Measurements from ENCODE around the gene RIPOR3.

- TF ChIP-seq CTCF (optimal IDR thresholded peaks at IDR 0.05 in 1 of 3, IDR thresholded peaks at IDR 0.05 in 1 of 3, conservative IDR thresholded peaks at IDR 0.05 in 1 of 3; ENCODE audit: extremely low read depth in 1 of 3, insufficient read depth in 2 of 3, low read length in 3 of 3), result no peak
- no peak for TF ChIP-seq EZH2 (IDR thresholded peaks at IDR 0.05; ENCODE audit: low read length)
Observed at GRCh38 chr20:50658804-50659380, 32.5 kb downstream of the RIPOR3 start.
